K562 (cell line): ENCODE data around the gene PTGER3.

Experiments
- CBX1 ChIP-seq: sonication (generic); IDR thresholded peaks from 2 replicates; pipeline ENCODE4 v1.6.1; 2016; ENCODE audit warnings: antibody characterized with exemption, low read depth, mild to moderate bottlenecking
- EP300 ChIP-seq: IDR thresholded peaks from 2 replicates; pipeline ENCODE4 v1.6.1; 2012; ENCODE audit warnings: low read length, improper control_type of control experiment
- EZH2 ChIP-seq: IDR thresholded peaks from 2 replicates; pipeline ENCODE4 v1.6.1; 2012; ENCODE audit warnings: low read depth, mild to moderate bottlenecking, inconsistent platforms, low read length, borderline replicate concordance
- FOXJ3 ChIP-seq: sonication (generic); formaldehyde crosslinking; IDR thresholded peaks from 2 replicates; pipeline ENCODE4 v1.4.0; 2020; ENCODE audit warnings: mild to moderate bottlenecking, missing genetic modification reagents
- ILK ChIP-seq: fragments of 450-650 bp; IDR thresholded peaks from 2 replicates; pipeline ENCODE4 v1.6.1; 2016; ENCODE audit warnings: missing genetic modification characterization, low read depth, mild to moderate bottlenecking, missing compliant biosample characterization, moderate library complexity, borderline replicate concordance
- KLF13 ChIP-seq: fragments of 450-650 bp; IDR thresholded peaks from 2 replicates; pipeline ENCODE4 v1.6.1; 2016; ENCODE audit warnings: missing genetic modification characterization, low read depth, mild to moderate bottlenecking, missing compliant biosample characterization, moderate library complexity, borderline replicate concordance
- POLR2G ChIP-seq: fragments of 200-400 bp; formaldehyde crosslinking; IDR thresholded peaks from 2 replicates; pipeline ENCODE4 v1.6.1; 2017; ENCODE audit warnings: low read depth, mild to moderate bottlenecking, antibody characterized with exemption, low read length, moderate library complexity
- SIX5 ChIP-seq, 2 experiments: IDR thresholded peaks; 2 replicates each; pipeline ENCODE4 v1.6.1; 2011; ENCODE audit warnings: low read length in 2 of 2, borderline replicate concordance in 1 of 2, low read depth in 1 of 2, mild to moderate bottlenecking in 1 of 2, moderate library complexity in 1 of 2; ENCODE audit not compliant: insufficient read depth in 1 of 2
- ZNF23 ChIP-seq: fragments of 250-450 bp; sonication (Bioruptor Pico); IDR thresholded peaks from 2 replicates; pipeline ENCODE4 v1.4.0; 2020; ENCODE audit warnings: mild to moderate bottlenecking

DNA sequence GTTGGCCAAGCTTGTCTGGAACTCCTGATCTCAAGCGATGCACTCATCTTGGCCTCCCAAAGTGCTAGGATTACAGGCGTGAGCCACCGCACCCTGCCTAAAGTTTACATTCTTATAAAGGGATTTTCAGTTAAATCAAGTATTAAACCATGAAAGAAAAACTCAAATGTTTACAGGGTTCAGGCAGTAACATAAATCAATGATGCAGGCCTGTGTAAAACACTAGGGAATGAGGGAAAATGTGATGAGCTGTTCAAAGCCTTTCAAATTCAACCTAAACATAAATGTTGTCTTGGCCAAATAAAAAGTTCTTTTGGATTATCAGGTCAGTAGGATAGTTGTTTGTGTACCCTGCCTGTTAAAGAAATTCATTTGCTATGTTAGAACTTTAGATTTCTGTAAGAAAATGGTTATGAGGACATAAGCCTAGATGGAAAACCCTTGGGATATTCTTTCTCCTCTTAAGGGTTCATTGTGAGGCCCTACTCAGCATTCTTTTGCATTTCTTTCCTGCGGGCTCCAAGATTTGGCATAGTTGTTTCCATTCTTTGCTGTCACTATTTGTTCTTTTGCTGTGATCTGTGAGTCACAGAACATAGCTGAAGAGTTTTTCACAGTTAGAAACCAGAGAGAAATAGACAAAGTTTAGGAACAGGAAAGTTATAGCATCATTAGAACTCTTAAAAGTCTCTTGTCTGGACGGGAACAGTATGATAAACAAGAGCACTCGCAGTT is 42.1 kb upstream of the PTGER3 start:
- TF ChIP-seq KLF13 (tag) = no peak
- TF ChIP-seq SIX5 (IDR thresholded peaks at IDR 0.05; ENCODE audit: borderline replicate concordance in 1 of 2, insufficient read depth in 1 of 2, low read depth in 1 of 2, low read length in 2 of 2) = no peak
- no peak for TF ChIP-seq FOXJ3 (CRISPR knock-in tag)
- TF ChIP-seq ILK (tag) = no peak
- no peak for TF ChIP-seq EZH2
- no peak for TF ChIP-seq EP300
- no peak for TF ChIP-seq ZNF23 (CRISPR knock-in tag)
- no peak for TF ChIP-seq POLR2G
- TF ChIP-seq CBX1 = no peak
